GM18507 (cell line): ENCODE measurements around the gene PIK3CA.

Source experiments
- DNase-seq: peaks from one replicate; pipeline ENCODE4 v3.0.0; 2011; ENCODE audit warnings: low read depth; ENCODE audit not compliant: insufficient read length; ENCODE audit errors: extremely low spot score
- FAIRE-seq: peaks from 2 replicates; lab custom pipeline; 2011; peaks lifted over from hg19 to GRCh38; lab: Jason Lieb, UNC

The PIK3CA gene

GRCh38 chr3:179151474-179151873, 3.3 kb downstream of the PIK3CA start:
- DNase-seq: no peak
- no peak for FAIRE-seq

- DNase-seq (no peak), FAIRE-seq (no peak)
These were observed 8.0 kb downstream of the PIK3CA start for GRCh38 chr3:179156170-179156569.

GRCh38 chr3:179156775-179157174, 8.6 kb downstream of the PIK3CA start:
- no peak for DNase-seq
- no peak for FAIRE-seq

GRCh38 chr3:179158336-179159039, 10.3 kb downstream of the PIK3CA start:
- FAIRE-seq: peak; percentile 26

GRCh38 chr3:179163503-179163902, 15.3 kb downstream of the PIK3CA start:
- DNase-seq: no peak
- peak; percentile 12 for FAIRE-seq

More at GRCh38 chr3:179158336-179159039, 10.3 kb downstream of the PIK3CA start:
- DNase-seq: no peak

GRCh38 chr3:179164857-179165256, 16.7 kb downstream of the PIK3CA start:
- DNase-seq (no peak), FAIRE-seq (no peak)

- DNase-seq (no peak), FAIRE-seq (peak; percentile 33)
These were observed 18.5 kb downstream of the PIK3CA start for GRCh38 chr3:179166561-179167201.

- FAIRE-seq: no peak
These were observed 20.8 kb downstream of the PIK3CA start for GRCh38 chr3:179168918-179169317.

GRCh38 chr3:179172546-179172945, 24.4 kb downstream of the PIK3CA start:
- FAIRE-seq (no peak), DNase-seq (no peak)

More at GRCh38 chr3:179168918-179169317, 20.8 kb downstream of the PIK3CA start:
- DNase-seq: no peak

GRCh38 chr3:179174316-179174715, 26.2 kb downstream of the PIK3CA start:
- FAIRE-seq (peak; percentile 38), DNase-seq (no peak)

GRCh38 chr3:179174898-179175297, 26.7 kb downstream of the PIK3CA start:
- DNase-seq (no peak), FAIRE-seq (peak; percentile 66)

GRCh38 chr3:179175358-179175757, 27.2 kb downstream of the PIK3CA start:
- DNase-seq (no peak), FAIRE-seq (peak; percentile 54)

GRCh38 chr3:179177611-179178010, 29.5 kb downstream of the PIK3CA start:
- DNase-seq: no peak
- FAIRE-seq: no peak

GRCh38 chr3:179179256-179179655, 31.1 kb downstream of the PIK3CA start:
- DNase-seq (no peak), FAIRE-seq (no peak)

- DNase-seq (no peak), FAIRE-seq (no peak)
These were observed 32.0 kb downstream of the PIK3CA start for GRCh38 chr3:179179979-179180759.

- FAIRE-seq: peak; percentile 56
- DNase-seq: no peak
These were observed 32.9 kb downstream of the PIK3CA start for GRCh38 chr3:179181021-179181472.

- FAIRE-seq: no peak
These were observed 33.9 kb downstream of the PIK3CA start for GRCh38 chr3:179181993-179182551.

GRCh38 chr3:179182902-179183301, 34.7 kb downstream of the PIK3CA start:
- DNase-seq: no peak
- no peak for FAIRE-seq

More at GRCh38 chr3:179181993-179182551, 33.9 kb downstream of the PIK3CA start:
- DNase-seq: no peak

GRCh38 chr3:179184826-179185225, 36.7 kb downstream of the PIK3CA start:
- DNase-seq (no peak), FAIRE-seq (peak; percentile 33)

- FAIRE-seq (no peak), DNase-seq (no peak)
These were observed 38.3 kb downstream of the PIK3CA start for GRCh38 chr3:179186426-179186825.
